Activated CD4-positive, CD25-positive, alpha-beta regulatory T cell treated with anti-CD3 and anti-CD28 coated beads, Interleukin-2, amount 50 U/mL, for 16 hours (primary cell): ENCODE measurements around the gene RPAIN.
A peak's percentile ranks its signal among the peaks of the same experiment; 100 is the strongest.

Experiments used
- DNase-seq: peaks from one replicate; pipeline ENCODE4 v3.0.0-alpha.2; 2020; ENCODE audit warnings: low read depth, low spot score

The RPAIN gene

DNA sequence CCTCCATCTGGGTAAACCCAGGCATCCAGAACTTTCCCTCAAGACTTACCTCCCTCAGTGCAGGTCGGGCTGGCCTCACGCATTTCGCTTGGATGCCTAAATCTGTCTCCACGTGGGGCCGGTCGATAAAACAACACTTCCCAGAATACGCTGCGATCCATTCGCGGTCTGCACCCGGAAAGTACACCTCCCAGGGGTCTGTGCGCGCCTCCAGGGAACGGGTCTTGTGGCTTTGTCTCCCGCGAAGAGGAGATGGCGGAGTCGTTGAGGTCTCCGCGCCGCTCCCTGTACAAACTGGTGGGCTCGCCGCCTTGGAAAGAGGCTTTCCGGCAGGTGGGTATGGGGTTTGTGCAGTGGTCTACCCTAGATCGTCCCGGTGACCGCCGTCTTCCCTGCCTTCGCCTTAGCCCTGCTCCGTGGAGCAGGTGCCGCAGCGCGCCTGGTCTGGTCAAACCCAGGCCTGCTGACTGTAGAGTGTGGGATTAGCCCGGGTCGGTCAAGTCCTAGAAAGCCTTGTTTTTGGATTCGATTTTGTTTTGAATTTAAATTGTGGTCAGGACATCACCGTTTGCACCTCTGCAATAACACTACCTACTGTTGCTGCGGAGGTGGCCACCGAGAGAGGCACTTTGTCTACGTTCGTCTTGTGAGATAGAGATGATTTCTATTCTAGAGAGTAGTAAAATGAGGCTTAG, at the start of gene RPAIN:
RPAIN (plus strand) TSS at position 224 of the 695 bp plus-strand sequence; CDS start at position 253, 29 bp downstream.
- peak; percentile 86 for DNase-seq

GRCh38 chr17:5370411-5370810, 49.6 kb upstream of the RPAIN start:
- no peak for DNase-seq

DNA sequence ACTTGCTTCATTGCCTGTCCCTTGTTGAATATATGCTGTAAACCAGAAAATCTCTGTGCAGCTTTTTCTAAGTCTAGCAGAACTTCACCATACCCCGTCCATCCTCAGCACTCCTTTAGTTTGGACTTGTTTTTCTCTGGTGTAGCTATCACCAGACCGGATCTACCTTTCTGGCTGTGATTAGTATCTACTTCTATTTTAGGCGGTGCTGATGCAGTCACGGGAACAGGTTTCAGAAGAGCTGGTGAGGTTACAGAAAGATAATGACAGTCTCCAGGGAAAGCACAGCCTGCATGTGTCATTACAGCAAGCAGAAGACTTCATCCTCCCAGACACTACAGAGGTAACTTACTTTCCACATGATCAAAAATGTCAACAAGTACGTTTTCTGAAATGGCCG, 46.9 kb upstream of the RPAIN start:
- no peak for DNase-seq

DNA sequence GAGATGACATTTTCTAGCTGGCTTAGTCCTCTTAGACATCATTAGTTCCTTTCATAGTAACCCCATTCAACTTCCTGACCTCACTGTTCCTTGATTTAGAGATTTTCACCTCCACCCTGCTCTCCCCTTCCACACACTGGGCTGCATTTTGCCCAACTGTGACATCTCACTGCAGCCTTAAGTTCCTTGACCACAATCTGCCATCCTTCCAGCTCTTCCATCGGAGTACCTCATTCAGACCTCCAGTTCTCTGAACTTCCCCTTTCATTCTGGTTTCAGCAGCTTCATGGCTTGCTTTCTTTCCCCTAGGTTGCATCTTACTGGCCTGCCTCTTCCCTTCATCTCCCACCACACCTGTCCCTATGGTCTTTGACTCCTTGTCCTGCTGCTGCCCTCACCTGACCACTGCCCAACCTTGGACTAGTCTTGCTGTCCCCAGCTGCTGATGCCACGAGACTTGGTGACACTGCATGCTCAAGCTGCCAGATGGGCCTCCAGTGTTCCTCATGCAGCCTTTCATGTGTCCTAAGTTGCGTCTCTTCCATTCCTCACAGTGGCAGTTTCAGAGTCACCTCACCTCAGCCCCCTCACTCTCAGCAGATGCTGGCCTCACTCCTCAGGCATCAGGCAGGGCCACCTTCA, 41.3 kb upstream of the RPAIN start:
- no peak for DNase-seq

DNA sequence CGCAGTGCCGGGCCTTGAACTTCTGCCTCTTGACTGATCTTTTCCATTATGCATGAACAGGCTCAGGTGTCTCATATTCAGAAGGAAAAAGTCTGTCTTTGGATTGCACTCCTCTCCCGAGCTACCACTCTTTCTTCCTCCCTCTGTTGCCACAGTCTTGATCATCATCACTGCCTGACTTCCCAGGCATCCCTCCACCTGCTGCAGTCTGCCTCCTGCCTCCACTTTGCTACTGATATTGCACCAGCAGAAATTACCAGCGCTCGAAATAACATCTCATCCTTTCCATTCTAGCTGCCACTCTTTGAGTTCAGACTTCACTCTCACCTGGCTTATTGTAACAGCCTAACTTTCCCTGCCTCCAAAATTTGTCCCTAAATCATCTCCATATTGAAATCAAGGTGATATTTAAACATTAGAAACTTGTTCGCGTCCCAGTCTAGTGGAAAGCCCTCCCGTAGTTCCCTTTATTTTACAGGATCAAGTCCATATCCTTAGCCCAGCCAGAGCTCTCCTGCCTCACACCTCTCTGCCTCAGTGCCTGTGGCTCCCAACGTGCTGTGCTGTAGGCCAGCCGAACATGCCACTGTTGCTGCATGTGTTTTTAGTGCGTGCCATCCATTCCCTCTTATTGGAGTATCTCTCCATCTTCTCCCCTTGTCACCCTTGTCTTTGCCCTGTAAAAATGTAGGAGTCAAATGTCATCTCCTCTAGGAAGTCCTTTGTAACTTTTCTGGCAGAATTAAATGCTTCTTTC, 40.5 kb upstream of the RPAIN start:
- no peak for DNase-seq

DNA sequence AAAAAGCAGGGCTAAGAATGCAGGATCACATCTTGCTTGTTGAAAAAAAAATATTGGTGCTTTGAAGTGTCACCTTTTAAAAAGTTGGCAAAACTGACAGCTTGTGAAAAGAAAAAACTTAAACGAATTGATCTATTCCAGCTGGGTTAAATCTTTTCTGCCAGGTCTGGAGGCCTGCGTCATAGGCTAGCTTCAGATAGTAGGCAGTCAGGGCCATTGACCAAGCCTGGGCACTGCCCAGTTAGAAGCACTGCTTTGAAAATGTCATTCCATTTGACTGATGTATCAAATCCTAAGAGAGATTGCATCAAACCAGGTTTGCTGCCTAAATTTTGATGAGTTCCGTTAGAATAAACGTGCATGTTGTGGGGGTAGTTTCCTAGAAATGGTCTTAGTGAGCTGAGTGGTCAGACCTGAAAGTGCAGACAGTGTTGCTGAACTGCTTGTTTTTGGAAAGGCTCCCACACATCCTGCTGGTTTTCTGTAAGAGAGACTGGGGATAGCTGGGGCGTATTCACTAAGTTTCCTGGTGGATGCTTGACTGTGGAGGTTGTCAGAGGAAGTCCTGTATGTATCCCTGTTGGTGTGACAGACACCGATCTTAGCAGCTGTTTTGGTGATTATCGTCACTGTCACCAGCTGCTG, 39.4 kb upstream of the RPAIN start:
- no peak for DNase-seq

DNA sequence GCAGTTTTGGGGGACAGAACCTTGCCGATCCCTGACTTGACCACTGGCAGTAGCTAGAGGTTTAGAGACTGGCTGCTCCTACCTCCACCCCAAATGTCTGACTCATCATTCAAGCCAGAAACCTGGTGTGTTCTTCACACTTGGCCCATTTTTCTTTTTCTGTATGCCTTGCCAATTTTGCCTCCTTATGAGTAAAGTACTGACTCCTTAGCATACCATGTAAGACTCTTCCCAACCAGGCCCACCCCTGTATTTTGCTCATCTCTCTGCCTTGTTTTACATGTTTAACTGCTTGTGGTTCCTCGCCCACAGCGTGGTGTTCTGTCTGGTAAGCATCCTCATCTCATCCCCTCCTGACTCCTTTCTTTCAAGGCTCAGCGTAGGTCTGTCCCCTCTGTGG, 38.4 kb upstream of the RPAIN start:
- DNase-seq = no peak

GRCh38 chr17:5391678-5392077, 28.3 kb upstream of the RPAIN start:
- no peak for DNase-seq

DNA sequence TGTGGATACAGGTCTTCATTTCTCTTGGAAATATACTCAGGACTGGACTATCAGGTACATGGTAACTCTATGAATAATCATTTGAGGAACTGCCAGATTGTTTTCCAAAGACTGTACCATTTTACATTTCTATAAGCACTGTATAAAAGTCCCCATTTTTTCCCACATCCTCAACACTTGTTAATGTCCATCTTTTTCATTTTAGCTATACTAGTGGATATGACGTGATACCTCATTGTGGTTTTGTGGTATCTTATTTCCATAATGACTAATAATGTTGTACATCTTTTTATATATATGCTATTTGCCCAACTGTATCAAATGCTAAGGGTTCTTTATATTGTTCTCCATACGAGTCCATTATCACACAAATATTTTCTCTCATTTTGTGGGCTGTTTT, 23.4 kb upstream of the RPAIN start:
- DNase-seq = no peak

GRCh38 chr17:5399767-5400166, 20.2 kb upstream of the RPAIN start:
- DNase-seq = no peak

GRCh38 chr17:5405400-5405799, 14.6 kb upstream of the RPAIN start:
- no peak for DNase-seq

GRCh38 chr17:5408186-5408585, 11.8 kb upstream of the RPAIN start:
- DNase-seq = no peak

- DNase-seq = no peak
Measured at GRCh38 chr17:5410594-5411272, 9.2 kb upstream of the RPAIN start.

GRCh38 chr17:5413682-5414081, 6.3 kb upstream of the RPAIN start:
- DNase-seq = no peak

DNA sequence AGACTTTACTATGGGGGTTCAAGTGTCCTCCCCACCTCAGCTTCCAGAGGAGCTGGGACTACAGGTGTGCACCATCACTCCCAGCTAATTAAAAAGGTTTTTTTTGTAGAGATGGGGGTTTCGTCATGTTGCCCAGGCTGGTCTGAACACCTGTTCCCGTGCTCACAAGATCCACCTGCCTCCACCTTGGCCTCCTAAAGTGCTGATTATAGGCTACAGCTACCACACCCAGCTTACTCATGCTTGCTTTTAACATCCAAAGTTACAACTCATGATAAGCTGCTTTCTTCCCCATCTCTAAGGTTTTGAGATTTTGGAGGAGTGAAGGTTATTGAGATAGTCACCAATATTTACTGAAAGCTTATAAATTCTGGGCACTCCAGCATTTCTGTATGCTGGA, 3.1 kb upstream of the RPAIN start:
- no peak for DNase-seq

- DNase-seq = peak; percentile 54
Measured at GRCh38 chr17:5418858-5419355, 1.1 kb upstream of the RPAIN start.

DNA sequence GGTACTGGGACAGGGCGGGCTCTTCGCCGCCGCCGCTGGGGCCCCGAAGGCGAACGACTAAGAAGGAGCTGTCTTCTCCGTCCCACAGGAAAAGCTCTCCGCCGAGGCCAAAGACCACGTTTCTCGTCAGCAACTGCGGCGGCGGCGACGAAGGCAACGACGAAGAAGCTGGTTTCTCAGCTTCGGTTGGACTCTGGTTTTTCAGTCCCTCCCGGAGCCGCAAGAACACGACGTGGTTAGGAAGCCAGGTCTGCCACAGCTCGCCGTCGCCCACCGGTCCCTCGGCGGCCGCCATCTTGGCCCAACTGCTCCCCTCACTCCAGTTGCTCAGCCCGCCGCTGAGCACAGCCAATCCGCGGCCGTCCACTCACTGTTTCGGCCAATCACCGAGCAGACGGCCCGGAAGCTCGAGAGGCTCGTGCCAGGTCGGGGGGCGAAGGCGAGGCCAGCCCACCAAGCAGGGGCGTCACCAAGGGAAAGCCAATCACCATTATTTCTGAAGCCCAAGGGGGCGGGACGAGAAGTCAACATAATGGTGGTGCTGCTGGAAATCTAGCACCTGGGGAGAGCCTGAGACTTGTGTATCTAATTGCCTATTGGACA, 525 bp upstream of the RPAIN start, which contains the start of gene NUP88:
NUP88 (minus strand) TSS at position 307 of the 603 bp plus-strand sequence; CDS start at position 295, 12 bp downstream.
- peak; percentile 96 for DNase-seq

DNA sequence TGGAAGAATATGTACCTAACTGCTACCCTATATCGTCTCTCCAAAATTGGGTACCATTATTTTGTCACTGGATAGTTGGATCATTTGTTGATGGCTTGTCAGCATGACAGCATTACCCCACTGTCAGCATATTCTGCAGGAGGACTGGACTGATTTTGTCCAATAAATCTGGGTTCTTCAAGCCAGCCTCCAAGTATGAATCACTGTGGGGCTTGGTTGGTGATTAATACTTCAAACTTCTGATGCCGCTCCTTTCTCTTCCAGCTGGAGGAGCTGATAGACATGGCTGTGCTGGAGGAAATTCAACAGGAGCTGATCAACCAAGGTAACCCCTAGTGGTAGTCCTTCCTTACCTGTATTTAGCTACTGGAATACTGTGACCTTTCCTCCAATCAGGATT, 2.5 kb downstream of the RPAIN start:
- no peak for DNase-seq

GRCh38 chr17:5424909-5425308, 4.9 kb downstream of the RPAIN start:
- no peak for DNase-seq

GRCh38 chr17:5425826-5426225, 5.8 kb downstream of the RPAIN start:
- DNase-seq = no peak
